CD8-positive, alpha-beta memory T cell (primary cell): Measurements from ENCODE around the gene LIMCH1. TPM values are rescaled to one million over a fixed set of nuclear protein-coding genes. Genes with fewer than 3 reads are reported as not detected.

ENCODE experiments used
- CTCF ChIA-PET: fragments of 350-600 bp; sonication (Branson Sonifier 250); formaldehyde crosslinking; loops from one replicate; lab custom pipeline; 2021; ENCODE audit warnings: antibody characterized with exemption; lab: Charles Lee
- POLR2A ChIA-PET: fragments of 350-600 bp; sonication (Branson Sonifier 250); formaldehyde crosslinking; loops from one replicate; lab custom pipeline; 2021; ENCODE audit warnings: antibody characterized with exemption; lab: Charles Lee
- DNase-seq, 5 donors: peaks; one replicate each; pipeline versions ENCODE4 v3.0.0 to v3.0.0-alpha.2; 2020 to 2022; ENCODE audit warnings: mixed read lengths in 1 of 5
- H3K27ac ChIP-seq: one replicate; pipeline ENCODE4 v1.7.0; 2013; ENCODE audit warnings: low read depth, mild to moderate bottlenecking, low read length, moderate library complexity
- H3K27me3 ChIP-seq: 2 replicates; pipeline ENCODE4 v1.7.0; 2013; ENCODE audit warnings: low read length, mild to moderate bottlenecking; ENCODE audit not compliant: insufficient read depth, poor library complexity, severe bottlenecking
- H3K36me3 ChIP-seq: 2 replicates; pipeline ENCODE4 v1.7.0; 2013; ENCODE audit warnings: mild to moderate bottlenecking, low read length, moderate library complexity; ENCODE audit not compliant: insufficient read depth
- H3K4me1 ChIP-seq: 2 replicates; pipeline ENCODE4 v1.7.0; 2013; ENCODE audit warnings: mild to moderate bottlenecking, low read length, moderate library complexity; ENCODE audit not compliant: insufficient read depth
- H3K4me3 ChIP-seq: 2 replicates; pipeline ENCODE4 v1.7.0; 2013; ENCODE audit warnings: mild to moderate bottlenecking, low read length
- H3K9me3 ChIP-seq: 2 replicates; pipeline ENCODE4 v1.7.0; 2013; ENCODE audit warnings: mild to moderate bottlenecking, low read length
- H3K27ac Mint-ChIP-seq, 8 donors: one replicate each; pipeline ENCODE4 v1.8.0; 2020 to 2021; ENCODE audit warnings: mixed read lengths in 8 of 8, mild to moderate bottlenecking in 6 of 8, inconsistent platforms in 3 of 8, moderate library complexity in 3 of 8
- H3K27me3 Mint-ChIP-seq, 2 donors: one replicate each; pipeline ENCODE4 v1.8.0; 2020 to 2021; ENCODE audit warnings: mixed read lengths in 2 of 2, mild to moderate bottlenecking in 1 of 2, moderate library complexity in 1 of 2
- H3K36me3 Mint-ChIP-seq, 3 donors: one replicate each; pipeline ENCODE4 v1.8.0; 2020 to 2021; ENCODE audit warnings: mixed read lengths in 3 of 3, inconsistent platforms in 1 of 3, mild to moderate bottlenecking in 1 of 3
- H3K4me1 Mint-ChIP-seq, 3 donors: one replicate each; pipeline ENCODE4 v1.8.0; 2020 to 2021; ENCODE audit warnings: mixed read lengths in 3 of 3, inconsistent platforms in 1 of 3, mild to moderate bottlenecking in 1 of 3
- H3K4me3 Mint-ChIP-seq, 7 donors: one replicate each; pipeline ENCODE4 v1.8.0; 2020 to 2021; ENCODE audit warnings: mixed read lengths in 7 of 7, mild to moderate bottlenecking in 6 of 7, moderate library complexity in 4 of 7, inconsistent platforms in 2 of 7
- H3K9me3 Mint-ChIP-seq, 5 donors: one replicate each; pipeline ENCODE4 v1.8.0; 2020 to 2022; ENCODE audit warnings: mixed read lengths in 5 of 5, mild to moderate bottlenecking in 3 of 5, moderate library complexity in 2 of 5, inconsistent platforms in 1 of 5
- polyA plus RNA-seq: library from polyadenylated mRNA; unstranded; fragments of 300-500 nt; fragmentation: Illumina TruSeq; gene quantifications from one replicate; pipeline ENCODE4 v1.2.3, GENCODE V29; 2021
- total RNA-seq, 2 experiments: library from RNA; stranded (reverse); gene quantifications; one replicate each; pipeline ENCODE4 v1.2.3, GENCODE V29; 2021

The LIMCH1 gene
- total and polyA plus RNA-seq, 3 experiments from 2014 or later, result not detected

- no peak overlapping the region for H3K4me3 Mint-ChIP-seq
- peaks cover 2 to 8% of the 10 kb centered on the region in 2 donors for H3K27me3 Mint-ChIP-seq
- H3K9me3 ChIP-seq, result no peaks in the 10 kb centered on the region
Observed at GRCh38 chr4:41665636-41666207, 127.8 kb downstream of the LIMCH1 start.

GRCh38 chr4:41668024-41668423, 130.1 kb downstream of the LIMCH1 start:
- no peaks in the 10 kb centered on the region for H3K4me1 ChIP-seq
- Mint-ChIP-seq H3K4me1 (no peaks in the 10 kb centered on the region), H3K4me3 (no peak overlapping the region), H3K9me3 (no peaks in the 10 kb centered on the region), H3K27me3 (peaks cover 2 to 8% of the 10 kb centered on the region in 2 donors), H3K36me3 (no peaks in the 10 kb centered on the region), H3K27ac (no peak overlapping the region)
- H3K27ac ChIP-seq, result no peak overlapping the region
- no peaks in the 10 kb centered on the region for H3K36me3 ChIP-seq
- no peak for DNase-seq
- H3K4me3 ChIP-seq, result no peak overlapping the region
- ChIA-PET POLR2A (no interaction called here), CTCF (no interaction called here)
- no peaks in the 10 kb centered on the region for H3K27me3 ChIP-seq
- no peaks in the 10 kb centered on the region for H3K9me3 ChIP-seq

More at GRCh38 chr4:41665636-41666207, 127.8 kb downstream of the LIMCH1 start:
- Histone ChIP-seq H3K27ac (no peak overlapping the region), H3K4me3 (no peak overlapping the region), H3K27me3 (no peaks in the 10 kb centered on the region), H3K4me1 (no peaks in the 10 kb centered on the region), H3K36me3 (no peaks in the 10 kb centered on the region)
- no peak overlapping the region for H3K27ac Mint-ChIP-seq
- POLR2A ChIA-PET, result no interaction called here
- CTCF ChIA-PET, result no interaction called here
- no peaks in the 10 kb centered on the region for H3K36me3 Mint-ChIP-seq
- H3K4me1 Mint-ChIP-seq, result no peaks in the 10 kb centered on the region
- H3K9me3 Mint-ChIP-seq, result no peaks in the 10 kb centered on the region
- no peak for DNase-seq

GRCh38 chr4:41670530-41670929, 132.6 kb downstream of the LIMCH1 start:
- Histone ChIP-seq H3K4me3 (no peak overlapping the region), H3K36me3 (no peaks in the 10 kb centered on the region), H3K27ac (no peak overlapping the region), H3K27me3 (no peaks in the 10 kb centered on the region), H3K9me3 (no peaks in the 10 kb centered on the region), H3K4me1 (no peaks in the 10 kb centered on the region)
- CTCF ChIA-PET, result no interaction called here
- no peak overlapping the region for H3K27ac Mint-ChIP-seq
- POLR2A ChIA-PET, result no interaction called here
- DNase-seq, result no peak
- H3K4me3 Mint-ChIP-seq, result no peak overlapping the region
- H3K36me3 Mint-ChIP-seq, result no peaks in the 10 kb centered on the region
- no peaks in the 10 kb centered on the region for H3K4me1 Mint-ChIP-seq
- H3K9me3 Mint-ChIP-seq, result no peaks in the 10 kb centered on the region
- peaks cover 2 to 8% of the 10 kb centered on the region in 2 donors for H3K27me3 Mint-ChIP-seq

- no peaks in the 10 kb centered on the region for H3K27me3 ChIP-seq
- Mint-ChIP-seq H3K4me3 (no peak overlapping the region), H3K27ac (no peak overlapping the region), H3K9me3 (no peaks in the 10 kb centered on the region), H3K36me3 (no peaks in the 10 kb centered on the region), H3K27me3 (peaks cover 4 to 8% of the 10 kb centered on the region in 2 donors), H3K4me1 (no peaks in the 10 kb centered on the region)
- H3K4me3 ChIP-seq, result no peak overlapping the region
- no peak for DNase-seq
- H3K27ac ChIP-seq, result no peak overlapping the region
- H3K36me3 ChIP-seq, result no peaks in the 10 kb centered on the region
- H3K4me1 ChIP-seq, result no peaks in the 10 kb centered on the region
- H3K9me3 ChIP-seq, result no peaks in the 10 kb centered on the region
- CTCF ChIA-PET, result no interaction called here
- POLR2A ChIA-PET, result no interaction called here
Observed at GRCh38 chr4:41670982-41671381, 133.0 kb downstream of the LIMCH1 start.

- peaks cover 0 to 3% of the 10 kb centered on the region in 2 donors for H3K27me3 Mint-ChIP-seq
Observed at GRCh38 chr4:41678086-41678816, 140.3 kb downstream of the LIMCH1 start.

GRCh38 chr4:41678951-41679350, 141.0 kb downstream of the LIMCH1 start:
- Mint-ChIP-seq H3K4me3 (no peak overlapping the region), H3K4me1 (no peaks in the 10 kb centered on the region), H3K9me3 (no peaks in the 10 kb centered on the region), H3K27ac (no peak overlapping the region), H3K36me3 (no peaks in the 10 kb centered on the region), H3K27me3 (peaks cover 3 to 4% of the 10 kb centered on the region in 2 donors)
- H3K9me3 ChIP-seq, result no peaks in the 10 kb centered on the region
- DNase-seq, result no peak
- H3K4me1 ChIP-seq, result no peaks in the 10 kb centered on the region
- no peaks in the 10 kb centered on the region for H3K36me3 ChIP-seq
- H3K27ac ChIP-seq, result no peak overlapping the region
- CTCF ChIA-PET, result no interaction called here
- POLR2A ChIA-PET, result no interaction called here
- no peaks in the 10 kb centered on the region for H3K27me3 ChIP-seq
- H3K4me3 ChIP-seq, result no peak overlapping the region

More at GRCh38 chr4:41678086-41678816, 140.3 kb downstream of the LIMCH1 start:
- Mint-ChIP-seq H3K9me3 (no peaks in the 10 kb centered on the region), H3K4me1 (no peaks in the 10 kb centered on the region), H3K27ac (no peak overlapping the region), H3K36me3 (no peaks in the 10 kb centered on the region), H3K4me3 (no peak overlapping the region)
- Histone ChIP-seq H3K4me1 (no peaks in the 10 kb centered on the region), H3K9me3 (no peaks in the 10 kb centered on the region), H3K27me3 (no peaks in the 10 kb centered on the region), H3K4me3 (no peak overlapping the region), H3K36me3 (no peaks in the 10 kb centered on the region), H3K27ac (no peak overlapping the region)
- CTCF ChIA-PET, result no interaction called here
- no peak for DNase-seq
- POLR2A ChIA-PET, result no interaction called here

GRCh38 chr4:41679991-41680390, 142.0 kb downstream of the LIMCH1 start:
- no peaks in the 10 kb centered on the region for H3K9me3 ChIP-seq
- Mint-ChIP-seq H3K27ac (no peak overlapping the region), H3K4me1 (no peaks in the 10 kb centered on the region), H3K27me3 (peaks cover 3 to 4% of the 10 kb centered on the region in 2 donors), H3K36me3 (no peaks in the 10 kb centered on the region), H3K9me3 (no peaks in the 10 kb centered on the region), H3K4me3 (no peak overlapping the region)
- H3K27ac ChIP-seq, result no peak overlapping the region
- POLR2A ChIA-PET, result no interaction called here
- no peaks in the 10 kb centered on the region for H3K36me3 ChIP-seq
- CTCF ChIA-PET, result no interaction called here
- H3K4me3 ChIP-seq, result no peak overlapping the region
- no peak for DNase-seq
- H3K4me1 ChIP-seq, result no peaks in the 10 kb centered on the region
- H3K27me3 ChIP-seq, result no peaks in the 10 kb centered on the region

- H3K9me3 Mint-ChIP-seq, result no peaks in the 10 kb centered on the region
- no peak overlapping the region for H3K4me3 Mint-ChIP-seq
- CTCF ChIA-PET, result no interaction called here
- POLR2A ChIA-PET, result no interaction called here
- no peaks in the 10 kb centered on the region for H3K36me3 Mint-ChIP-seq
- Histone ChIP-seq H3K27ac (no peak overlapping the region), H3K36me3 (no peaks in the 10 kb centered on the region), H3K27me3 (no peaks in the 10 kb centered on the region), H3K4me1 (no peaks in the 10 kb centered on the region), H3K9me3 (no peaks in the 10 kb centered on the region), H3K4me3 (no peak overlapping the region)
- no peaks in the 10 kb centered on the region for H3K4me1 Mint-ChIP-seq
- H3K27ac Mint-ChIP-seq, result no peak overlapping the region
- DNase-seq, result no peak
- peaks cover 0 to 4% of the 10 kb centered on the region in 2 donors for H3K27me3 Mint-ChIP-seq
Observed at GRCh38 chr4:41681054-41681453, 143.1 kb downstream of the LIMCH1 start.
